Embryonic facial prominence (tissue), 1 donor: Measurements from ENCODE around the gene CACNG1.
"Not testable (repeated sequence)": the region's sequence is repeated elsewhere in the genome, so short reads cannot be mapped to it uniquely, and the experiment has no call there.

Experiments used
- DNase-seq: peaks from one replicate; pipeline ENCODE4 v3.0.0-alpha.2; 2016; ENCODE audit errors: extremely low spot score

CACNG1 gene

GRCh38 chr17:67079491-67079890, 35.1 kb downstream of the CACNG1 start:
- no peak for DNase-seq

- DNase-seq: no peak
These were observed 36.5 kb downstream of the CACNG1 start for GRCh38 chr17:67080804-67081203.

GRCh38 chr17:67082107-67082506, 37.8 kb downstream of the CACNG1 start:
- DNase-seq: no peak

- DNase-seq: no peak
These were observed 41.1 kb downstream of the CACNG1 start for GRCh38 chr17:67085406-67085805.

GRCh38 chr17:67088639-67089038, 44.3 kb downstream of the CACNG1 start:
- no peak for DNase-seq

- no peak for DNase-seq
These were observed 46.0 kb downstream of the CACNG1 start for GRCh38 chr17:67090341-67090740.

- no peak for DNase-seq
These were observed 47.9 kb downstream of the CACNG1 start for GRCh38 chr17:67092291-67092690.

GRCh38 chr17:67092710-67093109, 48.4 kb downstream of the CACNG1 start:
- DNase-seq: not testable (repeated sequence)

GRCh38 chr17:67093348-67093747, 49.0 kb downstream of the CACNG1 start:
- DNase-seq: no peak

- DNase-seq: not testable (repeated sequence)
These were observed 50.9 kb downstream of the CACNG1 start for GRCh38 chr17:67095291-67095690.

GRCh38 chr17:67095803-67096202, 51.4 kb downstream of the CACNG1 start:
- no peak for DNase-seq

- no peak for DNase-seq
These were observed 52.3 kb downstream of the CACNG1 start for GRCh38 chr17:67096609-67097008.

GRCh38 chr17:67098006-67098405, 53.7 kb downstream of the CACNG1 start:
- DNase-seq: no peak

- not testable (repeated sequence) for DNase-seq
These were observed 60.3 kb downstream of the CACNG1 start for GRCh38 chr17:67104641-67105040.

GRCh38 chr17:67105213-67105612, 60.9 kb downstream of the CACNG1 start:
- DNase-seq: no peak
